ENCODE measurements around the gene RETN. TPM values are rescaled to one million over a fixed set of nuclear protein-coding genes. Genes with fewer than 3 reads are reported as not detected.
A peak's percentile ranks its signal among the peaks of the same experiment; 100 is the strongest.

RETN gene
- total and polyA plus RNA-seq, 8 donors, result 6.2 to 41.4 (median 9.6) TPM; not detected in 5

- H3K4me3 ChIP-seq, result no peak overlapping the region
- intact Hi-C loops (cut with DNase I; ENCODE audit: low total_unique reads), result no loop called here
- peaks cover 0 to 21% (median 16%) of the 10 kb centered on the region in 4 donors for H3K36me3 ChIP-seq
- DNase-seq, result no peak
- H3K4me1 ChIP-seq, result peaks cover 25 to 46% (median 42%) of the 10 kb centered on the region in 4 donors
- H3K27me3 ChIP-seq, result peaks cover 0 to 25% (median 8%) of the 10 kb centered on the region in 3 donors
- no peaks in the 10 kb centered on the region for H3K9me3 ChIP-seq
- 89 to 93% (median 92%) methylated on average over 14 to 40 of the region's 40 CpGs for WGBS, 5 donors
- TF ChIP-seq EP300 (IDR thresholded peaks at IDR 0.05), result no peak
- no peak for TF ChIP-seq CTCF (IDR thresholded peaks at IDR 0.05)
- TF ChIP-seq POLR2AphosphoS5 (IDR thresholded peaks at IDR 0.05), result no peak
- no peak for TF ChIP-seq POLR2A (IDR thresholded peaks at IDR 0.05)
- H3K27ac ChIP-seq, result no peak overlapping the region
These were observed 36.3 kb upstream of the RETN start for GRCh38 chr19:7632340-7633203.

GRCh38 chr19:7633698-7634097, 35.2 kb upstream of the RETN start, which contains the start of gene PCP2:
TSS of gene PCP2 (minus strand) at chr19:7633719. CDS start at chr19:7633457, 262 bp downstream.
- Histone ChIP-seq H3K9me3 (no peaks in the 10 kb centered on the region), H3K4me3 (no peak within 1 kb of the TSS), H3K4me1 (peaks cover 17 to 46% (median 41%) of the 10 kb centered on the region in 4 donors), H3K36me3 (peaks cover 0 to 24% (median 16%) of the 10 kb centered on the region in 4 donors), H3K27me3 (peaks cover 0 to 36% (median 9%) of the 10 kb centered on the region in 3 donors), H3K27ac (no peak within 1 kb of the TSS)
- TF ChIP-seq CTCF (IDR thresholded peaks at IDR 0.05) (no peak), POLR2AphosphoS5 (IDR thresholded peaks at IDR 0.05) (no peak), POLR2A (IDR thresholded peaks at IDR 0.05) (no peak), EP300 (IDR thresholded peaks at IDR 0.05) (no peak)
- DNase-seq, result no peak
- WGBS, 5 donors, result 0 to 49% (median 21%) methylated on average over 1 to 2 of the region's 2 CpGs
- intact Hi-C loops (cut with DNase I; ENCODE audit: low total_unique reads), result no loop called here

- DNase-seq, result no peak
- Histone ChIP-seq H3K27me3 (peaks cover 0 to 45% (median 9%) of the 10 kb centered on the region in 3 donors), H3K4me1 (peaks cover 6 to 51% (median 40%) of the 10 kb centered on the region in 4 donors), H3K27ac (no peak overlapping the region), H3K4me3 (peak overlapping the region in 1 of 4 donors; percentile 62), H3K9me3 (no peaks in the 10 kb centered on the region), H3K36me3 (peaks cover 0 to 38% (median 20%) of the 10 kb centered on the region in 4 donors)
- TF ChIP-seq POLR2A (IDR thresholded peaks at IDR 0.05) (no peak), CTCF (IDR thresholded peaks at IDR 0.05) (no peak), EP300 (IDR thresholded peaks at IDR 0.05) (no peak)
- intact Hi-C loops (cut with DNase I; ENCODE audit: low total_unique reads), result no loop called here
- WGBS, 5 donors, result 39 to 54% (median 50%) methylated on average over 6 of the region's 6 CpGs
These were observed 33.2 kb upstream of the RETN start for GRCh38 chr19:7635670-7636069.

GRCh38 chr19:7636317-7636690, 32.5 kb upstream of the RETN start:
- peaks cover 0 to 41% (median 24%) of the 10 kb centered on the region in 4 donors for H3K36me3 ChIP-seq
- no peaks in the 10 kb centered on the region for H3K9me3 ChIP-seq
- H3K27me3 ChIP-seq, result peaks cover 0 to 45% (median 9%) of the 10 kb centered on the region in 3 donors
- intact Hi-C loops (cut with DNase I; ENCODE audit: low total_unique reads), result no loop called here
- peak overlapping the region; percentile 60 to 73 (median 62) for H3K4me3 ChIP-seq
- H3K27ac ChIP-seq, result peak overlapping the region; percentile 62 to 96 (median 90)
- peaks cover under 1 to 45% (median 33%) of the 10 kb centered on the region in 4 donors for H3K4me1 ChIP-seq
- WGBS, 5 donors, result 65 to 77% (median 69%) methylated on average over 15 to 16 of the region's 16 CpGs
- TF ChIP-seq CTCF (IDR thresholded peaks at IDR 0.05), result no peak
- no peak for TF ChIP-seq POLR2A (IDR thresholded peaks at IDR 0.05)
- TF ChIP-seq POLR2AphosphoS5 (IDR thresholded peaks at IDR 0.05), result no peak
- no peak for TF ChIP-seq EP300 (IDR thresholded peaks at IDR 0.05)
- no peak for DNase-seq
